ENCODE data around the gene NUDT1.

NUDT1 gene

GRCh38 chr7:2241580-2242540, at the start of gene NUDT1, which contains the start of gene MRM2:
NUDT1 (plus strand) TSS chr7:2242226; CDS start chr7:2244575, 2,349 bp downstream.
MRM2 (minus strand) TSS chr7:2242205; CDS start chr7:2242169, 36 bp downstream.
- DNase-seq (ENCODE audit: low read depth in 3 of 3), result peak; percentile 54 to 75 (median 66)

GRCh38 chr7:2192831-2193534, 49.0 kb upstream of the NUDT1 start:
- DNase-seq (ENCODE audit: low read depth in 3 of 3), result no peak

GRCh38 chr7:2193575-2194305, 48.3 kb upstream of the NUDT1 start:
- no peak for DNase-seq (ENCODE audit: low read depth in 3 of 3)

GRCh38 chr7:2195400-2196246, 46.4 kb upstream of the NUDT1 start:
- no peak for DNase-seq (ENCODE audit: low read depth in 3 of 3)

GRCh38 chr7:2196381-2197378, 45.3 kb upstream of the NUDT1 start:
- DNase-seq (ENCODE audit: low read depth in 3 of 3), result no peak

GRCh38 chr7:2197436-2198155, 44.4 kb upstream of the NUDT1 start:
- DNase-seq (ENCODE audit: low read depth in 3 of 3), result no peak

- DNase-seq (ENCODE audit: low read depth in 3 of 3), result no peak
Measured at GRCh38 chr7:2198206-2198605, 43.8 kb upstream of the NUDT1 start.

GRCh38 chr7:2198760-2199159, 43.3 kb upstream of the NUDT1 start:
- no peak for DNase-seq (ENCODE audit: low read depth in 3 of 3)

GRCh38 chr7:2199528-2199927, 42.5 kb upstream of the NUDT1 start:
- no peak for DNase-seq (ENCODE audit: low read depth in 3 of 3)

- no peak for DNase-seq (ENCODE audit: low read depth in 3 of 3)
Measured at GRCh38 chr7:2199956-2200583, 42.0 kb upstream of the NUDT1 start.

- no peak for DNase-seq (ENCODE audit: low read depth in 3 of 3)
Measured at GRCh38 chr7:2200584-2200980, 41.4 kb upstream of the NUDT1 start.

- no peak for DNase-seq (ENCODE audit: low read depth in 3 of 3)
Measured at GRCh38 chr7:2201128-2201527, 40.9 kb upstream of the NUDT1 start.

GRCh38 chr7:2201686-2202360, 40.2 kb upstream of the NUDT1 start:
- DNase-seq (ENCODE audit: low read depth in 3 of 3), result no peak

- no peak for DNase-seq (ENCODE audit: low read depth in 3 of 3)
Measured at GRCh38 chr7:2202361-2202761, 39.7 kb upstream of the NUDT1 start.

GRCh38 chr7:2202901-2203765, 38.9 kb upstream of the NUDT1 start:
- DNase-seq (ENCODE audit: low read depth in 3 of 3), result no peak

- DNase-seq (ENCODE audit: low read depth in 3 of 3), result no peak
Measured at GRCh38 chr7:2203766-2204300, 38.2 kb upstream of the NUDT1 start.

GRCh38 chr7:2204446-2204845, 37.6 kb upstream of the NUDT1 start:
- no peak for DNase-seq (ENCODE audit: low read depth in 3 of 3)

Measured in stimulated activated CD4-positive, alpha-beta T cell treated with anti-CD3 and anti-CD28 coated beads, TNF-alpha, amount 100 ng/mL, for 24 hours (primary cell).